BLaER1 treated with 17β-estradiol and CSF1 and Interleukin-3, amounts not matched to agents 10 nM and 100 nM (cell line): ENCODE data around the gene CSNK1G2.

Source experiments
- H3K27ac ChIP-seq, 11 experiments: shearing (Covaris generic); formaldehyde crosslinking; 2 replicates each; pipeline ENCODE4 v1.8.1; 2022
- H3K27me3 ChIP-seq, 11 experiments: shearing (Covaris generic); formaldehyde crosslinking; 2 replicates each; pipeline ENCODE4 v1.8.1; 2022
- H3K36me3 ChIP-seq, 11 experiments: shearing (Covaris generic); formaldehyde crosslinking; 2 replicates each; pipeline ENCODE4 v1.8.1; 2022
- H3K4me1 ChIP-seq, 10 experiments: shearing (Covaris generic); formaldehyde crosslinking; 2 replicates each; pipeline ENCODE4 v1.8.1; 2022
- H3K4me2 ChIP-seq, 11 experiments: shearing (Covaris generic); formaldehyde crosslinking; 2 replicates each; pipeline ENCODE4 v1.8.1; 2022
- H3K4me3 ChIP-seq, 10 experiments: shearing (Covaris generic); formaldehyde crosslinking; 2 replicates each; pipeline ENCODE4 v1.8.1; 2022
- H3K9ac ChIP-seq, 11 experiments: shearing (Covaris generic); formaldehyde crosslinking; 2 replicates each; pipeline ENCODE4 v1.8.1; 2022
- H3K9me3 ChIP-seq, 11 experiments: shearing (Covaris generic); formaldehyde crosslinking; replicated peaks in 1 of 11; 2 replicates each; pipeline ENCODE4 v1.8.1; 2022
- H4K20me1 ChIP-seq, 11 experiments: shearing (Covaris generic); formaldehyde crosslinking; 2 replicates each; pipeline ENCODE4 v1.8.1; 2022
- Cebpa-rat ChIP-seq, 11 experiments: shearing (Covaris generic); IDR thresholded peaks; 2 replicates each; pipeline ENCODE4 v1.8.1; 2022

Gene CSNK1G2

DNA sequence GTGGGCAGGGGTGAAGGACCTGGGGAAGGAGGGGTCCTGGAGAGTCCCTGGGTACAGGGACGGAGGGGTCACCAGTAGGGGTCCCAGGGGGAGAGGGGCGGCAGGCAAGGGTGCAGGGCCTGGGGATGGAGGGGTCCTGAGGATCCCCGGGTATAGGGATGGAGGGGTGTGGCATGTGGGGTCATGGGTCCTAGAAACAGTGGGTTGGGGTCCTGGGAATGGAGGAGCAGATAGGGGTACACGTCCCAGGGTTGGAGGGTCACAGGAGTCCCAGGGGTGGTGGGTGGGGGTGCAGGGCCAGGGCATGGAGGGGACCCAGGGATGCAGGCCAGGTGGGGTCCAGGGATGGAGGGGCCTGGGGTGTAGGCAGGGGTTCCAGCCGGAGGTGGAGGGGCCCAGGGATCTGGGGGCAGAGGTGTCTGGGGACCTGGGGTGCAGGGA, 73.2 kb downstream of the CSNK1G2 start:
- Histone ChIP-seq H3K4me2 (peak overlapping the region in 10 of 11 experiments; percentile 75 to 92 (median 82); a peak in 19 of 22 replicates), H3K36me3 (peaks cover 0 to 30% (median 24%) of the 10 kb centered on the region in 11 experiments; a peak in 17 of 22 replicates), H3K4me1 (peaks cover 6 to 39% (median 21%) of the 10 kb centered on the region in 10 experiments; a peak in 18 of 20 replicates), H3K4me3 (peak overlapping the region in 5 of 10 experiments; percentile 62 to 77 (median 69); a peak in 5 of 20 replicates), H3K9me3 (peaks cover 0 to 18% (median 0%) of the 10 kb centered on the region in 11 experiments; a peak in 5 of 22 replicates), H3K27me3 (no peaks in the 10 kb centered on the region), H3K27ac (no peak overlapping the region), H3K9ac (0 out of 22 replicates have a peak overlapping the region, but pooled peaks of 3 of the 11 experiments have one; percentile 27 to 83 (median 81)), H4K20me1 (peaks cover 8 to 36% (median 24%) of the 10 kb centered on the region in 11 experiments; a peak in 19 of 22 replicates)
- TF ChIP-seq Cebpa-rat (IDR thresholded peaks at IDR 0.05), result no peak

- Histone ChIP-seq H3K9ac (peak overlapping the region; percentile 60 to 83 (median 81); a peak in 21 of 22 replicates), H3K27me3 (no peaks in the 10 kb centered on the region), H4K20me1 (peaks cover 8 to 30% (median 24%) of the 10 kb centered on the region in 11 experiments; a peak in 19 of 22 replicates), H3K4me3 (peak overlapping the region; percentile 56 to 77 (median 64)), H3K36me3 (peaks cover 0 to 29% (median 24%) of the 10 kb centered on the region in 11 experiments; a peak in 17 of 22 replicates), H3K4me2 (peak overlapping the region; percentile 75 to 92 (median 83)), H3K4me1 (peaks cover 9 to 46% (median 29%) of the 10 kb centered on the region in 10 experiments; a peak in 18 of 20 replicates), H3K27ac (peak overlapping the region in 10 of 11 experiments; percentile 33 to 82 (median 76); a peak in 17 of 22 replicates), H3K9me3 (peaks cover 0 to 17% (median 0%) of the 10 kb centered on the region in 11 experiments; a peak in 5 of 22 replicates)
- TF ChIP-seq Cebpa-rat (IDR thresholded peaks at IDR 0.05), result no peak
These were observed 74.0 kb downstream of the CSNK1G2 start for GRCh38 chr19:2014731-2015607.

- peak within 1 kb of the TSS; percentile 60 to 83 (median 81); a peak in 21 of 22 replicates for H3K9ac ChIP-seq
- peaks cover 10 to 47% (median 30%) of the 10 kb centered on the region in 10 experiments; a peak in 18 of 20 replicates for H3K4me1 ChIP-seq
- peak within 1 kb of the TSS; percentile 56 to 77 (median 64) for H3K4me3 ChIP-seq
- peak within 1 kb of the TSS; percentile 75 to 92 (median 83) for H3K4me2 ChIP-seq
- no peak for TF ChIP-seq Cebpa-rat (IDR thresholded peaks at IDR 0.05)
- peaks cover 0 to 23% (median 19%) of the 10 kb centered on the region in 11 experiments; a peak in 17 of 22 replicates for H3K36me3 ChIP-seq
- peaks cover 8 to 24% (median 17%) of the 10 kb centered on the region in 11 experiments; a peak in 18 of 22 replicates for H4K20me1 ChIP-seq
- no peaks in the 10 kb centered on the region for H3K27me3 ChIP-seq
- peak within 1 kb of the TSS in 10 of 11 experiments; percentile 33 to 82 (median 76); a peak in 17 of 22 replicates for H3K27ac ChIP-seq
- peaks cover 0 to 11% (median 0%) of the 10 kb centered on the region in 11 experiments; a peak in 4 of 22 replicates for H3K9me3 ChIP-seq
These were observed 74.6 kb downstream of the CSNK1G2 start, which contains the start of gene BTBD2 for GRCh38 chr19:2015608-2015950. BTBD2 (minus strand) TSS chr19:2015714; CDS start chr19:2015703, 11 bp downstream.

DNA sequence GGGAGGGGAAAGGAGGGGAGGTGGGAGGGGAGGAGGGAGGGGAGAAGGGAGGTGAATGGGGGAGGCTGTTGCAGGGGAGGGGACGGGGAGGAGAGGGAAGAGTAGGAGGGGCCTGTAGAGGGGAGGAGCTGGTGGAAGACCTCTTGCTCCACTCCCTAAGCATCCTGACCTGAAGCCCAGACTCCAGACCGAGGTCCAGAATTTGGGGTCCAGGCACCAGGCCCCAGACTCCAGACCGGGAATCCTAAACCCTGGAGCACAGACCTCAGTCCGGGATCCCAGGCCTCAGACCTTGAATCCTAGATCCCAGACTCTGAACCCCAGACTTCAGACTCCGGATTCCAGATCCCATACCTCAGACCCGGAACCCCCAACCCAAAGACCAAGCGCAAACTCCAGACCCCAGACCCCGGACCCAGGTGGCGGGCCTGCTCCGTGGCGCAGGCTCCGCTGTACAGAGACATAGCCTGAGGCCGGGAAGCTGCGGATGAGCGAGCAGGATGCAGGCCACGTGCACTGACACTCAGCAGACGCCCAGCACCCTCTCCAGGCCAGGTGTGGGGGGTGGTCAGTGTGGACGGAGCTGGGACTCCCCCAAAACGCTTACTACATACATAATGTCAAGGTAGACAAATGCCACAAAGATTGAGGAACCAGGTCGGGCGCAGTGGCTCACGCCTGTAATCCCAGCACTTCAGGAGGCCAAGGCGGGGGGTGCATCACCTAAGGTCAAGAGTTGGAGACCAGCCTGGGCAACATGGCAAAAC, 75.3 kb downstream of the CSNK1G2 start:
- Histone ChIP-seq H3K27me3 (no peaks in the 10 kb centered on the region), H3K4me3 (peak overlapping the region; percentile 27 to 66 (median 52); a peak in 19 of 20 replicates), H3K9ac (peak overlapping the region in 10 of 11 experiments; percentile 15 to 72 (median 48); a peak in 15 of 22 replicates), H4K20me1 (peaks cover 1 to 17% (median 11%) of the 10 kb centered on the region in 11 experiments; a peak in 18 of 22 replicates), H3K4me1 (peaks cover 10 to 47% (median 30%) of the 10 kb centered on the region in 10 experiments; a peak in 18 of 20 replicates), H3K9me3 (peaks cover 0 to 4% (median 0%) of the 10 kb centered on the region in 11 experiments; a peak in 3 of 22 replicates), H3K27ac (peak overlapping the region in 8 of 11 experiments; percentile 18 to 61 (median 47); a peak in 12 of 22 replicates), H3K36me3 (peaks cover 0 to 16% (median 13%) of the 10 kb centered on the region in 11 experiments; a peak in 17 of 22 replicates), H3K4me2 (peak overlapping the region; percentile 39 to 74 (median 61))
- TF ChIP-seq Cebpa-rat (IDR thresholded peaks at IDR 0.05), result no peak

- H3K36me3 ChIP-seq, result no peaks in the 10 kb centered on the region
- no peaks in the 10 kb centered on the region for H3K27me3 ChIP-seq
- H3K4me2 ChIP-seq, result peak overlapping the region in 1 of 11 experiments; percentile 41; a peak in 2 of 22 replicates
- TF ChIP-seq Cebpa-rat (IDR thresholded peaks at IDR 0.05), result no peak
- no peak overlapping the region for H3K27ac ChIP-seq
- H3K4me1 ChIP-seq, result peaks cover 10 to 36% (median 28%) of the 10 kb centered on the region in 10 experiments; a peak in 18 of 20 replicates
- H3K9ac ChIP-seq, result no peak overlapping the region; a peak in 1 of 22 replicates
- H4K20me1 ChIP-seq, result no peaks in the 10 kb centered on the region; a peak in 2 of 22 replicates
- H3K9me3 ChIP-seq, result no peaks in the 10 kb centered on the region
- H3K4me3 ChIP-seq, result no peak overlapping the region
These were observed 77.8 kb downstream of the CSNK1G2 start for GRCh38 chr19:2018752-2019151.

- Histone ChIP-seq H3K4me1 (peaks cover 6 to 31% (median 21%) of the 10 kb centered on the region in 10 experiments; a peak in 19 of 20 replicates), H3K9ac (no peak overlapping the region), H4K20me1 (no peaks in the 10 kb centered on the region), H3K27me3 (no peaks in the 10 kb centered on the region), H3K4me2 (no peak overlapping the region), H3K9me3 (peaks cover 0 to 7% (median 4%) of the 10 kb centered on the region in 11 experiments; a peak in 13 of 22 replicates), H3K4me3 (no peak overlapping the region), H3K36me3 (no peaks in the 10 kb centered on the region), H3K27ac (no peak overlapping the region)
- TF ChIP-seq Cebpa-rat (IDR thresholded peaks at IDR 0.05), result no peak
These were observed 80.6 kb downstream of the CSNK1G2 start for GRCh38 chr19:2021453-2022140.

GRCh38 chr19:2022289-2022688, 81.3 kb downstream of the CSNK1G2 start:
- no peaks in the 10 kb centered on the region for H4K20me1 ChIP-seq
- TF ChIP-seq Cebpa-rat (IDR thresholded peaks at IDR 0.05), result no peak
- no peaks in the 10 kb centered on the region for H3K27me3 ChIP-seq
- no peak overlapping the region for H3K4me2 ChIP-seq
- H3K36me3 ChIP-seq, result no peaks in the 10 kb centered on the region
- H3K27ac ChIP-seq, result no peak overlapping the region
- H3K4me3 ChIP-seq, result no peak overlapping the region
- H3K9ac ChIP-seq, result no peak overlapping the region
- H3K9me3 ChIP-seq, result peaks cover 0 to 7% (median 4%) of the 10 kb centered on the region in 11 experiments; a peak in 13 of 22 replicates
- H3K4me1 ChIP-seq, result peaks cover 10 to 36% (median 25%) of the 10 kb centered on the region in 10 experiments
